CD4-positive, alpha-beta T cell treated with Interleukin-4 for 4 hours (primary cell): ENCODE data around the gene MAPK4.
"Not testable (repeated sequence)": the region's sequence is repeated elsewhere in the genome, so short reads cannot be mapped to it uniquely, and the experiment has no call there.

ENCODE experiments used
- DNase-seq: peaks from one replicate; pipeline ENCODE4 v3.0.0-alpha.2; 2020

Gene MAPK4

DNA sequence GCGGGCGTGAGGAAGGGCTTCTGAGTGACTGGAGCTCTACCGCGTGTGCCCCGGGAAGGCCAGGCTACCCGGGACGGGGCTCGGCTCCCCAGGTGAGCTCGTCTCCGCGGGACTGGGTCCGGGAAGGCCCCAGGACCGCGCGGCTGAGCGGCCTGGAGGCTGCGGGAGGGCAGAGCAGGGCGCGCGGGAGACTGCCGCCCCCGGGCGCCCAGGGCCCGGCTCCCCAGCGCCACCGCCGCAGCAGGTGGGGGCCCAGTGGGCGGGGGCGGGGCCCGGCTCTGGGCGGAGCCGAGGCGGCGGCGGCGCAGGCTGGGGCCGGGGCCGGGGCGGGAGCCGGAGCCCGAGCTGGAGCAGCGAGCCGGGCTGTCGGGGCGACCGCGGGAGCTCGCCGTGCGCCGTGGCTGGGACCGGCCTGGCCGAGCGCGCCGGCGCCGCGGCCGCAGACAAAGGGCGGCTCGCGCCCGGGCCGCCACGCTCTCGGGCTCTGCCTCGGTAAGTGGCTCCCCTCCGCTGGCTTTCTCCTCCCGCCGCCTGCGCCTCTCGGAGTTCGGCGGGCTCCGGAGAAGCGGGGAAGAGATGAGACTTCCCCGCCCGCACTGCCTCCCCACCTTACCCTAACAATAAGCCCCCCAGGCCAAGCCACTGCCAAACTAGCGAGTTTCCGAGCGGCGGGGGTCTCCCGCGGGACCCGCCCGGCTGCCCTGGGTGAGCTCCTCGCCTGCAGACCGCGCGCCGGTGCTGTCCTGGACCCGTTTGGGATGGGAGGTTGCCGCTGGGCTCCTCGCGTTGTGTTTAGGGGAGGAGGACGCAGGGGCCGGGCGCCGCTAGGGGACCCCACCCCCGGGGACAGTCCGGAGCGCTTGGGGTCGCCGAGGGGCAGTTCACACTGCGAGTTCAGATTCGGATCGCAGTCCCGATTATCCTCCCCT, at the start of gene MAPK4:
MAPK4 (plus strand) TSS at position 336 of the 929 bp plus-strand sequence. CDS start 103,872 bp downstream, outside the sequence.
- no peak for DNase-seq

DNA sequence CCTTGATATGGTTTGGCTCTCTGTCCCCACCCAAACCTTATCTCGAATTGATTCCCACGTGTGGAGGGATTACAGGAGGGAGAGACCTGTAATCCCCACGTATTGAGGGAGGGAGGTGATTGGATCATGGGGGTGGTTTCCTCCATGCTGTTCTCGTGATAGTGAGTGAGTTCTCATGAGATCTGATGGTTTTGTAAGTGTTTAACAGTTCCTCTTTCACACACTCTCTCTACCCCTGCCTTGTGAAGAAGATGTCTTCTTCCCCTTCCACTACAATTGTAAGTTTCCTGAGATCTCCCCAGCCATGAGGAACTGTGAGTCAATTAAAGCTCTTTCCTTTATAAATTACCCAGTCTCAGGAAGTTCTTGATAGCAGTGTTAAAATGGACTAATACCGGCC, 42.6 kb upstream of the MAPK4 start:
- DNase-seq, result not testable (repeated sequence)

DNA sequence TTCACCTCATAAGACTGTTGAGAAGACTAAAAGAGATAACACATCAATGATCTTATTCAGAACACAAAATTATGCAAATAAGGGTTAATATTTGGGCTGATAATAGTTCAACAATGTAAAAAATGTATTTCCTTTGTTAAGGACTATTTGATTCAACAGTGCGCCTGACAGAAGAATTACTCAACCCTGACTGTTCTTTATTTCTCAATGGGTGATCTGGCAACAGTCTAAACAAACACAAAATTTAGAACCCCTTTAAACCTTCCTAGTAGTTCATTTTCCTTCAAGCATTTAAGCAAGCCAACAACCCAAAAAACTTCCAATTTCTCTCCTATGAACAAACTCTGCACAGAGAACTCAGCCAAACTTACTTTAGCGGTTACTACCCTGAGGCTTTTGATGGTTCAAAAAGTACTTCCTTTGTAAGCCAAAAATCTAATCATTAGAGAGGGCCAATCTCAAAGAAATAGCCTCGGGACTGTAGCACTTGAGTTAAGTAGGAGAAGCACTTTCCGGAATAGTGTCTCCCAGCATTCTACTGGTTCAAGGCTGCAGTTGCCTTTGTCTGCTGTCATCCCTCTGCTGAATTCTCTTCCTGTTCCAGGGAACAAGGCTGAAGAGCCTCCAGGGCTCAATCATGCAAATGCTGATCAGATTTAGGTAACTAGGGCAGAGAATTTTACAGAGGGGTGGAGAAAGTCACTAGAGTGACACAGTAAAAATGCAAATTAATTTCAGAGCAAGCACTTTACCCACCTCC, 40.9 kb upstream of the MAPK4 start:
- DNase-seq, result no peak

DNA sequence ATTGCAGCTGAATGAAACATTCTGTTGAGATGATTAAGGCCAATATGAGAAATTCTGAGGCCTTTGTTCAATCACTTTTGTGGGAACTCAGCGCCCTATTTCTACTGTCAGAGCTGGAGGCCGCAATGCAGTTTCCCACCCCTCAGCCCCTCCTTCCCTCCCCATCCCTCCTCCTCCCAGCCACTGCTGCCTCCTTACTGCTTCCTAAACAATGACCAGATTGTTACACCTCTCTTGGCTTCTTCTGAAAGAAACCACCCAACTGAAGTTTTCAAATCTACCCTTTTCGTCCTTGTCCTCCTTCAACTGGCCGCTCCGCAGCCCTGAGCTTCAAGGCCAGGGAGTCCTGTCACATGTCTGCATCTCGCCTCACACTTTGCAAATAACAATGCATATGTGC, 36.7 kb upstream of the MAPK4 start:
- DNase-seq, result no peak

DNA sequence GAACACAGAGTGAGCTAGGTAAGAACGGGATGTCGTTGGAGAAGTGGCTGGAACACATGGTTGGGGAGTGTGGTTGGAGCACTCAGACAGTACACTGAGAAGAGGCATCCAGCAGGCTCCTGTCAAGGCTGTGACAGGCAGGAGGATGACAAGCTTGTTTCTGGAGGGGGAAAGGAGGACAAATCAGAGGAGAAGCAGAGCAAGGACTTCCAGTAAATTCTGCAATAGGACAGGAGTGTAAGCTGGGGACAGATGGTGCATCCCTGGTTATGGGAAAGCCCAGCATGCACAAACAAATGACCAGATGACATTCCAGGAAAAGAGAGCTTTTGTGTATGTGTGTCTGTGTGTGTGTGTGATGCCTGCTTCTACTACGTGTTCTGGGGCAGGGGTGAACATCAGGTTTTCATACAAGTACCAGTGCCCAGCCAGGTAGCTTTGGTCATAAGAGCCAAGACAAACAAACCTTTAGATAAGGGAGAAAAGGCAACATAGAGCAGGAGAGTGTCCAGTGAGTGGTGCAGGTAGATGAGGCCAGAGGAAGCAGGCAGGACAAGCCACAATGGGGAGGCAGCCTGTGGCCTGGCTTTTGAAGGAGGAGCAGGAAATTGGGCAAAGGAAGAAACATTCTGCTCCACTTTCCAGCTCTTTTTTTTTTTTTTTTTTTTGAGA, 32.1 kb upstream of the MAPK4 start:
- no peak for DNase-seq

DNA sequence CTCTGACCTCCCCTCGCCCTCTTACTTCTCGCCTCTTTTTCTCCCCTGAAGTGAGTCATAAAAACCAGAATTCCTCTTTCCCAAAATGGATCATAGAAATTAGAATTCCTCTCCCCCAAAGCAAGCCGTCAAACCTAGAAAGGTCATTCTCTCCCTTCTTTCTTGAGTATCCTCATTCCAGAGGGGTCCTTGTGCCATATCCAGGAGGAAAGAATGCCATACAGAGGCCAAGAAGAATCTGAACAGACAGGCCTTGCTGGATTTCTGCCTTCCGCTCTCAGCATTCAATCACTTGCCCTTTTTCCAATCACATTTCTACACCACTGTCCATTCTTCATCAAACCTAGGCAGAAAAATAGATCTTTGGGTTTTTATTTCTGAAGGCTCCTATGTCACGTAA, 31.1 kb upstream of the MAPK4 start:
- no peak for DNase-seq

DNA sequence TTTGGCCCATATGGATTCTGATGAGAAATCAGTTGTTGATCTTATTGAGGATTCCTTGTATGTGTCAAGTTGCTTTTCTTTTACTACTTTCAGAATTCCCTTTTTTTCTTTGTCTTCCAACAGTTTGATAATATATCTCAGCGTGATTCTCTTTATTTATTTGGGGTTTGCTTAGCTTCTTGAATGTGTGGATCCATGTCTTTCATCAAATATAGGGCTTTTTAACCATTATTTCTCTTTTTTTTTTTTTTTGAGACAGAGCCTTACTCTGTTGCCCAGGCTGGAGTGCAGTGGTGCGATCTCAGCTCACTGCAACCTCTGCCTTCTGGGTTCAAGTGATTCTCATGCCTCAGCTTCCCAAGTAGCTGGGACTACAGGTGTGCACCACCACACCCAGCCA, 26.1 kb upstream of the MAPK4 start:
- not testable (repeated sequence) for DNase-seq

DNA sequence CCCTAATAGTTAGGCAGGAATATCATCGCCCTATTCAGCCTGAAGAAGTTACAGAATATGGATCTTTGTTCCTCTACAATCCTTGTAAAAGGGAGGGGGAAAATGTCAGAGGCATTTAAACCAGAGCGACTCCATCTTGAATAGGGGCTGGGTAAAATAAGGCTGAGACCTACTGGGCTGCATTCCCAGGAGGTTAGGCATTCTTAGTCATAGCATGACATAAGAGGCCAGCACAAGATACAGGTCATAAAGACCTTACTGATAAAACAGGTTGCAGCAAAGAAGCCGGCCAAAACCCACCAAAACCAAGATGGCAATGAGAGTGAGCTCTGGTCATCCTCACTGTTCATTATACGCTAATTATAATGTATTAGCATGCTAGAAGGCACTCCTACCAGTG, 15.4 kb upstream of the MAPK4 start:
- DNase-seq, result not testable (repeated sequence)

DNA sequence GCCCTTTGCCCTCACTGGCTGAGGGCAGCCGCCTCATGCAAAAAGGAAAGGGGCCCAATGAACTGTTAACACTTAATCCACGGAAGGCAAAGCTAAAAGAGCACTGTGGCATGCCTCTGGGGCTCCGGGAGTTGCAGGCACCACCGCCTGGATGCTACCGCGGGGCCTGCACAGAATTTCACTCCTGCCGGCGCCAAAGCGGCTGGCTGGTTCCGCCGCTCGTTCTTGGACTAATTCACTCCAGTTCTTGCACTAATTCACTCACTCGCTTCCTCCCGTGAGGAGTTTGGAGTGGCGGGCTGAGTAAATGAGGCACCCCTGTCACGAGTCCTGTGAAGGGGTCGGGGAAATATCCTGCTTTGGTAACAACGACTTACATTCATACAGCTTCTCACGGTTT, 14.0 kb upstream of the MAPK4 start:
- DNase-seq, result no peak

DNA sequence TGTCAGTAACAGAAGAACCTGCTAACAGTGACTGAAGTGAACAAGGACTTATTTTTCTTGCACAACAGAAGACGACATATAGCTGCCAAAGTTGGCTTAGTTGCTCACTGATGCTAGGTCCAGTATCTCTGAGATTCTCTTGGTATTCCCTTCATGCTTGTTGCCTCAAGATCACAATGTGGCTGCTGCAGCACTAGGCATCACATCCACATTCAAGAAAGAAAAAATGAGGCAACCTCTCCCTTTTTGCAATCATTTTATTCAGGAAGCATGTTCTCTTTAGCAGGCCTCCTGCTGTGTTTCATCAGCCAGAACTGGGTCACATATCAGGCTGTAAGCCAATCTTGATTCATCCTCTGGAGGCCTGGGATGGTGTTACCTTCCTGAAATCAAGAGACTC, 11.7 kb upstream of the MAPK4 start:
- DNase-seq, result no peak

DNA sequence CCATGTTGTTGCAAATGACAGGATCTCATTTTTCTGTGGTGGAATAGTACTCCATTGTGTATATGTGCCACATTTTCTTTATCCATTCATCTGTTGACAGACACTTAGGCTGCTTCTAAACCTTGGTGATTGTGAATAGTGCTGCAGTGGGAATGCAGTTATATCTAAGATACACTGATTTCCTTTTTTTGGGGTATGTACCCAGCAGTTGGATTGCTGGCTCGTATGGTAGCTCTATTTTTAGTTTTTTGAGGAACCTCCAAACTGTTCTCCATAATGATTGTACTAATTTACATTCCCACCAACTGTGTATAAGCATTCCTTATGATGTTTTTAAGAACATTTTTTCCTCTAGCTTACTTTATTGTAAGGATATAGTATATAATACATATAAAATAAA, 8.2 kb upstream of the MAPK4 start:
- not testable (repeated sequence) for DNase-seq

DNA sequence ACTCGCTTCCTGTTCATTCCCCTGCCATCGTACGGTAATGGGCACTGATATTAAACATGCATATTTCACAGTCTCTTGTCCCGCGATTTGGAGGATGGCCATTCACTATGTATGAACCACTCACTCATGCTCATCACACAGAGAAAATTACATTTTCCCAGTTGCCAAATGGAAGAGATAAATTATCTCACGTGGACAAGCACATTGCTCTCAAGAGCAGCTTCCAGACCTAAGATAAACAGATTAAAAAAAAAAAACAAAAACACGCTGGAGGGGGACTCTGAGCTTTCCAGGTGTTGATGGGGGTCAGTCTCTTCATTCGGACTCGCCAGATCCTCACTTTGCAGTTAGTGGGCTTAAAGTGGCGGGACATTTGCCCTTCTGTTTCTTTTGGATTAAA, 1.7 kb upstream of the MAPK4 start:
- no peak for DNase-seq

DNA sequence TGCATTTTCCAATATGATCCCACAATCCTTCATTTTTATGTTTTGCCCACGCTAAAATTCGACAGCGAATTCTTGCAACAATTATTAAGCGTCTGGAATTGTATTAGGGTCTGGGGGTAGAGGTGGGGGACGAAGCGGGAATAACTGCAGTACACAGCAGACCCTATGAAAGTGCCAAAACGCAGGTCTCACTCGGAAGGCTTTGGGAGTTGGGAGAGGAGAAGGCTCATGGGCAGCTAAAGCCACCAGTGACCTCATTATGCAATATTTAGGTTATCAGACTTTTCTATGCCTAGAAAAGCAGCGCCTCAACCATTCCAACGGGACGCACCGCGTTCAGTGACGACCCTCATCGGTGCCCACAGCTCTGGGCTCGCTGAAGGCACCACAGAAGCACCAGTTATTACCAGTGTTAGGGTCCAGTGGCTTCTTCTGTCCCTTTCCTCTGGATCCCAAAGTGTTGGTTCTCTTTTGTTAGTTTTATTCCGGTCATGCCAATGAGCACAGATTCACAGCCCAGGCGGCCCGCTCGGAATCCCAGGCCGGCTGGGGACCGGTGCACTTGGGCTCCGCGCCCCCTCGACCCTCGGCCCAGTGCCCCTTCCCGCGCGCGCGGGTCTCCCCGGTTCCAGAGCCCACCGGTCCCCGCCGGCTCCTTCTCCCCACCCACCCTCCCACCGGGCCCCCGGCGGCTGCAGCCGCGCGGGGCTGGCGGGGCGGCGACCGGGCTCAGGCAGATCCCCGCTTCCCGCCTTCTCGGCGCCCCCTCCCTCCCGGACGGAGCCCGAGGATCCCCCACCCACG, 737 bp upstream of the MAPK4 start:
- no peak for DNase-seq

DNA sequence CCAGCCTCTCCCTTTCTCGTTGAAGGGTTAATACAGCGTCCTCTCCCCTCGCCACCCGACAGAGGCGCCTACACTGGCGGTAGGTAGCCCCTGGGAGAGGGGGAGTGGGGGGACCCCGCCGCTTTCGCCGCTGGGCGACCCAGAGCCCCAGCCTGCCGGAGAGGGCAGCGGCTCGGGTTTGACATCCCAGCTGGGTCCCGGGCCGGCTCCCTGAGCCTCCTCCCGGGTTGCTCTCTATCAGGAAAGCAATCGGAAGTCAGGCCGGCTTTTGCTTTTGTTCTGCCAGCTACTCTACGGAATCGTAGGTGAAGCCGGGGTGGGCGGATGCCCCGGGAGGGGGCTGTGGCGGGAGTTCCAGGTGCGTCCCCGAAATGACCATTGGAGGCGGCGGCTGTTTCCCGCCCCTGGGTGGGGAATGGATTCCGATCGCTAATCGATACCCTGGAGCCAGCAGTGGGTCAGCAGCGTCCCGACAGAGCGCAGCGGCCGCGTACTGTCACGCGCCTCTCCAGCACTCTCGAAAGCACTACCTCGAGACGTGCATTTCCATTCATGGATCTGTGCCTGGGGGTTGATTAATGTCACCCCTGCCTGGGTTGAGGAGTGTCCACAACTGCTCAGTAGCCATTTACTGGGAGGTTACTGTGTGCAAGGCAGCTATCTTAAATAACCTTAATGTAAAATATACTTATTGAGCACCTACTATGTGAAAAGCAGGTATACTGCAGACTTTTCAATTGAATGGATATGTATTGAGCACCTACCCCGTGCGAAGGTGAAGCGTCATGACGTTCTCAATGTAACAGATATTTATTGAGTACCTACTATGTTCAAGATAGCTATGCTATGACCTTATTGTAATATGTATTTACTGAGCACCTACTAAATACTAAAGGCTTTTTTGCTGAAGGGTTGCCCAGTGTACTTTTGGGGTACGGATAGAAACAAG, 1.1 kb downstream of the MAPK4 start:
- no peak for DNase-seq

DNA sequence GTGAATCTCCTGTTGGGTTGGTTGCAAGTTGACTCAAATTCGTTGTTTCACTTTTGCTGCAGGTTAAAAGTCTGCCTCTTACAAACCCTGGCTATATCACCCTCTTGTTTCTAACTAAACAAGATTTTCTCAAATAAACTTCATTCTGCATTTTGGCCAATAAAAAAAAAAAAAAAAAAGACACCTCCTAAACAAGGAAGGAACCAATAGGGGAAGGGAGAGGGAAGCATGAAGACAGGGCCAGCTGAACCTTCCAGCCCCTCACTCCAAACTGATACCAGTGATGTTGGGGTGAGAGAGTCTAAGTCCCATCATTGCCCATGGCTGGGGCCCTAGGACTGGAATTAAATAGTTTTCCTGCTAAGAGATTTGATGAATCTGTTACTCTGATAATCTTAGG, 2.4 kb downstream of the MAPK4 start:
- DNase-seq, result not testable (repeated sequence)

DNA sequence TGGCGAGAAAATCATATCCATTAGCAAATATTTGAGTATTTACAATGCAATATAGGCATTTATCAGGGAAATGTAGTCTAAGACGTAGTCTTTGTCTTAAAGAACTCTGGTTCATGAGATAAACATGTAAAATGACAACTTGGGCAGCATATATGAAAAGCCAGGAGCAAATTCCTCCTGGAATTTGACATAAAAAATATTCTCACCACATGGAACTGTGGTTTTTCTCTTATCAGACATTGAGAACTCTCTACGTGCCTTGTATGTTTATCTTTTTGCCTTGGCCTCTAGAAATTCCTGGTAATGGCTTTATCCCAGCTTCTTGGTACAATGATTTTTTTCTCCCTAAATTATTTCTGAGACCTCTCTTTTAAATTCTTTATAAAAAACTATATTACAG, 2.8 kb downstream of the MAPK4 start:
- no peak for DNase-seq

DNA sequence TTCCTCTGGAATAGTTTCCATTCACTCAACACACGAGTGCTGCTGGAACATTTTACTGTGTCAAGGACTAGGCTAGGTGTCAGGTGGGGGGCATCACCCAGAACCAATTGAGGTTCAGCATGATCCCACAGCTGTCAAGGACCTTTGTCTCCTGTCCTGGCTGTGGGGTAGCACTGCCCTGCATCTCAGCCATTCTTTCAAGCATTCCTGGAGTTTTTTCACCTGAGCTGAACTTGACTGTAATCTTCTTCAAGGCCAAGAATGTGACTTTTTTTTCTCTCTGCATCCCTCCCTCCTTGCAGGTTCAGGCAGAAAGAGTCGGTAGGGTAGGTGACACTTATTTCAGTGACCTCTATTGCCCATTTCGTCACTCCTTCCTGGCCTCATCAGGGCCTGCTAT, 3.5 kb downstream of the MAPK4 start:
- no peak for DNase-seq

DNA sequence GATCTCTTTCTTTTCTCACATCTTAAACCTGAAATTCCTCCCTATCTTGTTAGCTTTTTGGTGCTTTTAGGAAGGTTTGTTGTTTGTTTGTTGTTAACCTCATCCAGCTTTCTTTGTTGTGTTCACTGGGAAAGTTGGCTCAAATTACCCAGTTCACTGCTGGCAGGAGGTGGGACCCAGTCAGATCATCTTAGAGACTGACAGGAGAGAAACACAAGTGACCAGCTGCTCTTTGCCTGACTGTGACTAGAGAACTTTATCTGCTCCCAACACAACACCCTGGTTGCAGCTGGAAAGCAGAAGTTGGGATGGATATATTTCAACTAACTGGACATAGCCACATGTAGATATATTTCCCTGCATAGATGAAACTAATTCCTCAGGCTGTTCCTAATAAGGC, 10.0 kb downstream of the MAPK4 start:
- no peak for DNase-seq

DNA sequence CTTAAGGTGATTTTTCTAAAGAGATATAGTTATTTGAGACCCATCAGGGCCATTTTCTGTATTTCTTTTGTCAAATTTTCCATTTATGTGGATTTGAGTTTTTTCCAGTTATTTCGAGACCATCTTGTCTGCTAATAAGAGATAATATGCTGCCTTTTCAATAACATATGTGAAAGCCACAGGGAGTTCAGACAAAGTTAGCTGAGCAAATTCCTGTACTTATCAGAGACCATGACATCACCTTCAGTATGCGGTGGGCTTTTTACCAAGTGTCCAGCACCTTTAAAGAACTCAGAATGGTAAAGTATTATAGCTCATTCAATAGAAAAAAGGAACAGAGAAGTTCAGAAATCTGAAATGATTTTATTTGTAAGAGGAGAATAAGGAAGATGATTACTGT, 11.7 kb downstream of the MAPK4 start:
- DNase-seq, result no peak

DNA sequence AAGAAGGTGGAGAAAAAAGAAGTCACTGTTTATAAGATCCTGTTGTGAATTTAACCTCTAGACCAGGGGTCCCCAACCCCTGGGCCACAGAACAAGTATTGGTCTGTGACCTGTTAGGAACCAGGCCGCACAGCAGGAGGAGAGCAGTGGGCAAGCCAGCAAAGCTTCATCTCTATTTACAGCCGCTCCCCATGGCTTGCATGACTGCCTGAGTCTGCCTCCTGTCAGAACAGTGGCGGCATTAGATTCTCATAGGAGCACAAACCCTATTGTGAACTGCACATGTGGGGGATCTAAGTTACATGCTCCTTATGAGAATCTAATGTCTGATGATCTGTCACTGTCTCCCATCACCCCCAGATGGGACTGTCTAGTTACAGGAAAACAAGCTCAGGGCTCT, 13.3 kb downstream of the MAPK4 start:
- DNase-seq, result not testable (repeated sequence)

DNA sequence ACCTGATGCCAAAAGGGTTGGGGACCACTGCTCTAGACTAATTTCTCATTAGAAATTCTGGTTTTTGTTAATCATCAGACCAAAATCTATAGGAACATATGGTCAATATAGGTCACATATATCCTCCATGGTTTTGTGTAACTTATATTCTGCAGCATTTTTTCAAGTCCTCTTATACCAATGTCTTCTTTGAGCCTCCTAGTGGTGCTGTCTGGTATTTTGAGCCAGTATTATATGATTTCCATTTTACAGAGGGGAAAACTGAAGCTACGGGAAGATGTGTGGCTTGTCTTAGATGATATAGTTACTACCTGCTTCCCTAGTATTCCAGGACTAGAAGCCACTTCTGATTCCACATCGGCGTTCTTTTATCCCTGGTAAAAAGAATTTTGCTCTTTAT, 13.8 kb downstream of the MAPK4 start:
- DNase-seq, result no peak

DNA sequence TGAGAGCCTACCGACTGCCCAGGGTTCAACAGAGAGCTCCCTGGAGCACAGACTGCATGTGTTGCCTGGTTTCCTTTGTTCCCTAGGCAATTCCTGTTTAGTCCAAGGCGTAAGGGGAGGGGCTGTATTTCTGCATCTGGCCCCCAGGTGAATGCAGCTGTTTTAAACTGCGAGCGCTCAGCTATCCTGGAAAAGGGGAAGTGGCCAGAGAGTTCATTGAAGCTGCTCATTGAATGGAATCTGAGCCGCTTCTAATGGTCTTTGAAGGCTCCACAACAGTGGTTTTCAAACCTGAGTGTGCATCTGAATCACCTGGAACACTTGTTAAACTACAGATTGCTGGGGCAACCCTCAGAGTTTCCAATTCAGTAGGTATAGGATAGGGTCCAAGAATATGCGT, 18.1 kb downstream of the MAPK4 start:
- no peak for DNase-seq
